HFFc6 (cell line): ENCODE data around the gene KLF7. TPM values are rescaled to one million over a fixed set of nuclear protein-coding genes. Genes with fewer than 3 reads are reported as not detected.
"Not testable (repeated sequence)": the region's sequence is repeated elsewhere in the genome, so short reads cannot be mapped to it uniquely, and the experiment has no call there.

Source experiments
- DNase-seq: peaks from one replicate; pipeline ENCODE4 v3.0.0-alpha.2; 2018
- H3K27ac Mint-ChIP-seq: 2 replicates; pipeline ENCODE4 v1.8.0; 2020; ENCODE audit warnings: mild to moderate bottlenecking, mixed read lengths
- H3K27me3 Mint-ChIP-seq: 2 replicates; pipeline ENCODE4 v1.8.0; 2021; ENCODE audit warnings: mild to moderate bottlenecking, moderate library complexity, mixed read lengths; ENCODE audit not compliant: insufficient read depth
- H3K36me3 Mint-ChIP-seq: 2 replicates; pipeline ENCODE4 v1.8.0; 2021; ENCODE audit warnings: low read depth, mixed read lengths
- H3K4me1 Mint-ChIP-seq: 2 replicates; pipeline ENCODE4 v1.8.0; 2020; ENCODE audit warnings: low read depth, mixed read lengths
- H3K4me3 Mint-ChIP-seq: 2 replicates; pipeline ENCODE4 v1.8.0; 2020; ENCODE audit warnings: mild to moderate bottlenecking, moderate library complexity, mixed read lengths
- H3K9me3 Mint-ChIP-seq: 2 replicates; pipeline ENCODE4 v1.8.0; 2020; ENCODE audit warnings: mild to moderate bottlenecking, mixed read lengths
- microRNA-seq: library from miRNA; unstranded; fragments of <30 nt; microRNA quantifications from one replicate; pipeline ENCODE4, GENCODE V29; 2019
- total RNA-seq, 6 experiments: library from RNA; stranded (reverse); fragmentation: NEBNext Ultra II Directional; extraction: Animal tissue kit (Norgen Biotek cat#: 25700); gene quantifications; 2 replicates in 1 of 6; 3 replicates in 5 of 6; pipeline ENCODE4 v1.2.3, GENCODE V29; 2021
- TF ChIP-seq, protein P1 (sequence below): fragments of 200-600 bp; sonication (generic); IDR thresholded peaks from 2 replicates; pipeline ENCODE4 v1.5.0; 2021; ENCODE audit warnings: antibody characterized with exemption, mild to moderate bottlenecking

KLF7 gene
- total RNA-seq, 6 experiments from 2014 or later: 29.4 to 45.0 (median 34.0) TPM

DNA sequence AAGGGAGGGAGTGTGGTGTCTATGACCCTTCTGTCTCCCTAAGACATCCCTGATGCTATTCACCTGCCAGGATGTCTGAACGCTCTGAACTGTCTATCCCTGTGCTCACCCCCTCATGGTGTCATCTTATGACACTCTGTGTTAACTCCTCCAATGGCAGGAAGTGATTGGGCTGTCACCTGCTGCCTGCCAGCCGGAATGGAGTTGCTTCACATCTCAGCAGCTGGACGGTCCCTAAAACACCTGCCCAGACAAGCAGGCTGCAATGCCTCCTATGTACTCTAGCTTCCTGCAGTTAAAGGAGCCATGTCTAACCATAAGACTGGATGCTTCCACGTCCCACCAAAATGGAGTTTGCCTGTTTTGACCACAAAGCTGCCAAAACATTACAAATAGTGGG is 126.5 kb downstream of the KLF7 start:
- TF ChIP-seq, protein P1, sequence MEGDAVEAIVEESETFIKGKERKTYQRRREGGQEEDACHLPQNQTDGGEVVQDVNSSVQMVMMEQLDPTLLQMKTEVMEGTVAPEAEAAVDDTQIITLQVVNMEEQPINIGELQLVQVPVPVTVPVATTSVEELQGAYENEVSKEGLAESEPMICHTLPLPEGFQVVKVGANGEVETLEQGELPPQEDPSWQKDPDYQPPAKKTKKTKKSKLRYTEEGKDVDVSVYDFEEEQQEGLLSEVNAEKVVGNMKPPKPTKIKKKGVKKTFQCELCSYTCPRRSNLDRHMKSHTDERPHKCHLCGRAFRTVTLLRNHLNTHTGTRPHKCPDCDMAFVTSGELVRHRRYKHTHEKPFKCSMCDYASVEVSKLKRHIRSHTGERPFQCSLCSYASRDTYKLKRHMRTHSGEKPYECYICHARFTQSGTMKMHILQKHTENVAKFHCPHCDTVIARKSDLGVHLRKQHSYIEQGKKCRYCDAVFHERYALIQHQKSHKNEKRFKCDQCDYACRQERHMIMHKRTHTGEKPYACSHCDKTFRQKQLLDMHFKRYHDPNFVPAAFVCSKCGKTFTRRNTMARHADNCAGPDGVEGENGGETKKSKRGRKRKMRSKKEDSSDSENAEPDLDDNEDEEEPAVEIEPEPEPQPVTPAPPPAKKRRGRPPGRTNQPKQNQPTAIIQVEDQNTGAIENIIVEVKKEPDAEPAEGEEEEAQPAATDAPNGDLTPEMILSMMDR: no peak
- Mint-ChIP-seq H3K27me3 (peaks cover 3% of the 10 kb centered on the region; the same call in 1 of the 2 replicates), H3K36me3 (no peaks in the 10 kb centered on the region), H3K9me3 (no peaks in the 10 kb centered on the region), H3K4me1 (peaks cover 5% of the 10 kb centered on the region; the same call in 1 of the 2 replicates), H3K27ac (no peak overlapping the region), H3K4me3 (no peak overlapping the region)
- no peak for DNase-seq

DNA sequence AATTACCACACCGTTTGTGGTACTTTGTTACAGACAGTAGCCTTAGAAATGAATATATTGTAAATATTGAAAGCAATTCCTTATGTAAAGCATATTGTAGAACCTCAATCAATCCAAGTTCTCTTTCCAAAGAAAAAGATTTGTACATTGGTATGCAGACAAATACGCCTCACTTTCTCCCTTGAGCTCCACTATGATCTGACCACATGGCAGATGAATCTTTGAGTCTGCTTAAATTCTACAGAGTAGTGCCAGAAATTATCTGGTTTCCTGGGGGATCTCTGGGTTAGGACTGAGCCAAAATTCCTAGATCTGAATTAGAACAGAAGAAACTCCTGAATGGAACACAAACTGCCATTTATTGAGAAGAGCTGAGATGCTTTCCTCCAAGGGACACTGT is 127.4 kb downstream of the KLF7 start:
- Mint-ChIP-seq H3K27ac (no peak overlapping the region), H3K9me3 (peaks cover 7% of the 10 kb centered on the region), H3K4me3 (no peak overlapping the region), H3K27me3 (peaks cover 3% of the 10 kb centered on the region; the same call in 1 of the 2 replicates), H3K4me1 (peaks cover 5% of the 10 kb centered on the region; the same call in 1 of the 2 replicates), H3K36me3 (no peaks in the 10 kb centered on the region; the same call in 1 of the 2 replicates)
- TF ChIP-seq, protein P1: no peak
- DNase-seq: no peak

DNA sequence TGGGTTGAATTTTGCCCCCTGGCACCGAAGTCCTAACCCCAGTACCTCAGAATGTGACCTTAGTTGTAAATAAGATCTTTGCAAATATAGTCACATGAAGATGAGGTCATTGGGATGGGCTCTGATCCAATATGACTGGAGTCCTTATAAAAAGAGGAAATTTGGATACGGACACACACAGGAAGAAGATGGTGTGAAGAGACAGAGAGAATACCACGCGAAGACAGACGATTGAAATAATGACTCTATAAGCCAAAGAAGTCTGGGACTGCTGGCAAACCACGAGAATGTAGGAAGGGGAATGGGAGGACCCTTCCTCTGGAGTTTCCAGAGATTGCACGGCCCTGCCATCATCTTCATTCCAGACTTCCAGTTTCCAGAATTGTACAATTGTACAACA is 127.9 kb downstream of the KLF7 start:
- TF ChIP-seq, protein P1: no peak
- Mint-ChIP-seq H3K4me1 (peaks cover 5% of the 10 kb centered on the region; the same call in 1 of the 2 replicates), H3K36me3 (no peaks in the 10 kb centered on the region; the same call in 1 of the 2 replicates), H3K27me3 (peaks cover 2% of the 10 kb centered on the region; the same call in 1 of the 2 replicates), H3K9me3 (peaks cover 8% of the 10 kb centered on the region), H3K4me3 (no peak overlapping the region), H3K27ac (no peak overlapping the region)
- no peak for DNase-seq

- H3K27me3 Mint-ChIP-seq, H3K27ac Mint-ChIP-seq, H3K36me3 Mint-ChIP-seq, DNase-seq, H3K9me3 Mint-ChIP-seq, H3K4me1 Mint-ChIP-seq, H3K4me3 Mint-ChIP-seq: not testable (repeated sequence)
Observed at GRCh38 chr2:207037023-207037422, 128.7 kb downstream of the KLF7 start.

- TF ChIP-seq, protein P1: no peak
- Mint-ChIP-seq H3K36me3 (no peaks in the 10 kb centered on the region; the same call in 1 of the 2 replicates), H3K4me1 (no peaks in the 10 kb centered on the region), H3K4me3 (no peak overlapping the region), H3K27ac (no peak overlapping the region), H3K27me3 (0 out of 2 replicates have a peak, but pooled peaks cover 1% of the 10 kb centered on the region), H3K9me3 (peaks cover 8% of the 10 kb centered on the region)
- no peak for DNase-seq
Observed at GRCh38 chr2:207035875-207036274, 129.9 kb downstream of the KLF7 start.

DNA sequence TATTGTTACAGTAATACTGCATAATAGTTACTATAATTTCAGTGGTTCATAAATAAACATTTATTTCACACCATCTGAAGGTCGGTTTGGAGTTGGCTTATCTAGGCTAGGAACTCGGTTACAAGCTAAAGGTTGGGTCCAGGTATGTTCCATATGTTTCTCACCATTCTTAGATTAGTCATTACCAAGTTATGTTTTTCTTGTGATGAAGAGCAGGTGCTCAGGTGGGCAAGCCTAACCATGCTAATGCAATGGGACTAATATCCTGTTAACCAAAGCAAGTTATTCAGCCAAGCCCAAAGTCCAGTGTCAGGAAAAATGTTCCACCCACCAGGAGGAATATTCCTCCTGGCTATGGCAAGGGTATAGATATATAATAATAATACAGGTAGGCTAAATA is 133.3 kb downstream of the KLF7 start:
- Mint-ChIP-seq H3K4me3 (no peak overlapping the region), H3K27me3 (peaks cover 5% of the 10 kb centered on the region; the same call in 1 of the 2 replicates), H3K27ac (no peak overlapping the region), H3K4me1 (no peaks in the 10 kb centered on the region), H3K9me3 (peaks cover 8% of the 10 kb centered on the region), H3K36me3 (no peaks in the 10 kb centered on the region; the same call in 1 of the 2 replicates)
- DNase-seq: no peak
- TF ChIP-seq, protein P1: no peak

Small RNA genes lying within 50 kb of the gene (microRNA-seq; reads per million reads assigned to microRNA genes)
- gene MIR2355 (18.5 reads per million, percentile 25 among the genes with 10 or more reads in this experiment), gene MIR7845 (6.2 reads per million)

Other genes with a start within 250 kb of the KLF7 start
- not detected for gene CPO, start 226.4 kb downstream of the KLF7 start, total RNA-seq